WTC11 (cell line): ENCODE measurements around the gene ACOXL.

Source experiments
- FOXP1 ChIP-seq: sonication (generic); formaldehyde crosslinking; IDR thresholded peaks from 2 replicates; pipeline ENCODE4 v1.8.0; 2022; ENCODE audit warnings: missing genetic modification reagents, mild to moderate bottlenecking, moderate library complexity, borderline replicate concordance
- JUN ChIP-seq: sonication (generic); formaldehyde crosslinking; IDR thresholded peaks from 2 replicates; pipeline ENCODE4 v1.8.0; 2023; ENCODE audit warnings: mild to moderate bottlenecking, missing genetic modification reagents
- NFYB ChIP-seq: sonication (generic); formaldehyde crosslinking; conservative IDR thresholded peaks from 2 replicates; pipeline ENCODE4 v1.8.0; 2022; ENCODE audit warnings: low read depth, missing genetic modification reagents
- NR1H2 ChIP-seq: sonication (generic); formaldehyde crosslinking; IDR thresholded peaks from 2 replicates; pipeline ENCODE4 v1.9.0; 2021; ENCODE audit warnings: mild to moderate bottlenecking, moderate library complexity, missing genetic modification reagents
- RORB ChIP-seq: fragments of 250-450 bp; sonication (Bioruptor Pico); IDR thresholded peaks from 2 replicates; pipeline ENCODE4 v1.9.0; 2021; ENCODE audit warnings: mild to moderate bottlenecking
- TCF7 ChIP-seq: sonication (generic); formaldehyde crosslinking; IDR thresholded peaks from 2 replicates; pipeline ENCODE4 v1.8.0; 2022; ENCODE audit warnings: mild to moderate bottlenecking, low read depth, missing genetic modification reagents, moderate library complexity
- TF ChIP-seq, protein P1 (sequence below): fragments of 200-600 bp; IDR thresholded peaks from 2 replicates; pipeline ENCODE4 v1.8.0; 2022; ENCODE audit warnings: antibody characterized with exemption
- TF ChIP-seq, protein P2 (sequence below): sonication (generic); formaldehyde crosslinking; IDR thresholded peaks from 2 replicates; pipeline ENCODE4 v1.8.1; 2023; ENCODE audit warnings: mild to moderate bottlenecking, missing genetic modification reagents, borderline replicate concordance
- TF ChIP-seq, protein P3 (sequence below): sonication (generic); formaldehyde crosslinking; IDR thresholded peaks from 2 replicates; pipeline ENCODE4 v1.8.1; 2022; ENCODE audit warnings: missing genetic modification reagents, borderline replicate concordance
- TF ChIP-seq, protein P4 (sequence below): sonication (generic); formaldehyde crosslinking; conservative IDR thresholded peaks from 2 replicates; pipeline ENCODE4 v1.8.1; 2022; ENCODE audit warnings: mild to moderate bottlenecking, missing genetic modification reagents
- TF ChIP-seq, protein P5 (sequence below): sonication (generic); formaldehyde crosslinking; IDR thresholded peaks from 2 replicates; pipeline ENCODE4 v1.8.0; 2022; ENCODE audit warnings: mild to moderate bottlenecking, missing genetic modification reagents

DNA sequence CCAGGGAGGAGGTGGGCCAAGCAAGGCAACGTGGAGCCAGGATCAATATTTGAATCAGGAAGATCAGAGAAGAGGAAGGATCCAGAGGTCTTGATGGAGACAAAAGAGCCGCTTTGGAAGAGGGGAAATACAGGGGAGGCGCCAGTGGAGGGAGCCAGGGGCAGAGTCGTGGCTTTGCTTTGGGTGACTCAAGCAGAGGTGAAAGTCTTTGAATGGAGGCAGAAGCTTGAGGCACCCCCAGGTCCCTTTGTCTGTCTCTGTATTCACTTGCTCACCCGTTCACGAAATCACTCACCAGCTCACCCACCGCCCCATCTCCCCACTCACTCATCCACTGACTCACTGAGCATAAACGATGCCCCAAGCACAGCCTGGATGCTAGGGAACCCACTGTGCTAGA, 134.1 kb downstream of the ACOXL start:
- TF ChIP-seq, protein P1, sequence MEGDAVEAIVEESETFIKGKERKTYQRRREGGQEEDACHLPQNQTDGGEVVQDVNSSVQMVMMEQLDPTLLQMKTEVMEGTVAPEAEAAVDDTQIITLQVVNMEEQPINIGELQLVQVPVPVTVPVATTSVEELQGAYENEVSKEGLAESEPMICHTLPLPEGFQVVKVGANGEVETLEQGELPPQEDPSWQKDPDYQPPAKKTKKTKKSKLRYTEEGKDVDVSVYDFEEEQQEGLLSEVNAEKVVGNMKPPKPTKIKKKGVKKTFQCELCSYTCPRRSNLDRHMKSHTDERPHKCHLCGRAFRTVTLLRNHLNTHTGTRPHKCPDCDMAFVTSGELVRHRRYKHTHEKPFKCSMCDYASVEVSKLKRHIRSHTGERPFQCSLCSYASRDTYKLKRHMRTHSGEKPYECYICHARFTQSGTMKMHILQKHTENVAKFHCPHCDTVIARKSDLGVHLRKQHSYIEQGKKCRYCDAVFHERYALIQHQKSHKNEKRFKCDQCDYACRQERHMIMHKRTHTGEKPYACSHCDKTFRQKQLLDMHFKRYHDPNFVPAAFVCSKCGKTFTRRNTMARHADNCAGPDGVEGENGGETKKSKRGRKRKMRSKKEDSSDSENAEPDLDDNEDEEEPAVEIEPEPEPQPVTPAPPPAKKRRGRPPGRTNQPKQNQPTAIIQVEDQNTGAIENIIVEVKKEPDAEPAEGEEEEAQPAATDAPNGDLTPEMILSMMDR = no peak
- TF ChIP-seq JUN (CRISPR knock-in tag) = no peak
- TF ChIP-seq TCF7 (CRISPR knock-in tag) = no peak
- TF ChIP-seq NR1H2 (CRISPR knock-in tag) = no peak
- TF ChIP-seq, protein P2, sequence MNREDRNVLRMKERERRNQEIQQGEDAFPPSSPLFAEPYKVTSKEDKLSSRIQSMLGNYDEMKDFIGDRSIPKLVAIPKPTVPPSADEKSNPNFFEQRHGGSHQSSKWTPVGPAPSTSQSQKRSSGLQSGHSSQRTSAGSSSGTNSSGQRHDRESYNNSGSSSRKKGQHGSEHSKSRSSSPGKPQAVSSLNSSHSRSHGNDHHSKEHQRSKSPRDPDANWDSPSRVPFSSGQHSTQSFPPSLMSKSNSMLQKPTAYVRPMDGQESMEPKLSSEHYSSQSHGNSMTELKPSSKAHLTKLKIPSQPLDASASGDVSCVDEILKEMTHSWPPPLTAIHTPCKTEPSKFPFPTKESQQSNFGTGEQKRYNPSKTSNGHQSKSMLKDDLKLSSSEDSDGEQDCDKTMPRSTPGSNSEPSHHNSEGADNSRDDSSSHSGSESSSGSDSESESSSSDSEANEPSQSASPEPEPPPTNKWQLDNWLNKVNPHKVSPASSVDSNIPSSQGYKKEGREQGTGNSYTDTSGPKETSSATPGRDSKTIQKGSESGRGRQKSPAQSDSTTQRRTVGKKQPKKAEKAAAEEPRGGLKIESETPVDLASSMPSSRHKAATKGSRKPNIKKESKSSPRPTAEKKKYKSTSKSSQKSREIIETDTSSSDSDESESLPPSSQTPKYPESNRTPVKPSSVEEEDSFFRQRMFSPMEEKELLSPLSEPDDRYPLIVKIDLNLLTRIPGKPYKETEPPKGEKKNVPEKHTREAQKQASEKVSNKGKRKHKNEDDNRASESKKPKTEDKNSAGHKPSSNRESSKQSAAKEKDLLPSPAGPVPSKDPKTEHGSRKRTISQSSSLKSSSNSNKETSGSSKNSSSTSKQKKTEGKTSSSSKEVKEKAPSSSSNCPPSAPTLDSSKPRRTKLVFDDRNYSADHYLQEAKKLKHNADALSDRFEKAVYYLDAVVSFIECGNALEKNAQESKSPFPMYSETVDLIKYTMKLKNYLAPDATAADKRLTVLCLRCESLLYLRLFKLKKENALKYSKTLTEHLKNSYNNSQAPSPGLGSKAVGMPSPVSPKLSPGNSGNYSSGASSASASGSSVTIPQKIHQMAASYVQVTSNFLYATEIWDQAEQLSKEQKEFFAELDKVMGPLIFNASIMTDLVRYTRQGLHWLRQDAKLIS (CRISPR knock-in tag) = no peak
- TF ChIP-seq, protein P3, sequence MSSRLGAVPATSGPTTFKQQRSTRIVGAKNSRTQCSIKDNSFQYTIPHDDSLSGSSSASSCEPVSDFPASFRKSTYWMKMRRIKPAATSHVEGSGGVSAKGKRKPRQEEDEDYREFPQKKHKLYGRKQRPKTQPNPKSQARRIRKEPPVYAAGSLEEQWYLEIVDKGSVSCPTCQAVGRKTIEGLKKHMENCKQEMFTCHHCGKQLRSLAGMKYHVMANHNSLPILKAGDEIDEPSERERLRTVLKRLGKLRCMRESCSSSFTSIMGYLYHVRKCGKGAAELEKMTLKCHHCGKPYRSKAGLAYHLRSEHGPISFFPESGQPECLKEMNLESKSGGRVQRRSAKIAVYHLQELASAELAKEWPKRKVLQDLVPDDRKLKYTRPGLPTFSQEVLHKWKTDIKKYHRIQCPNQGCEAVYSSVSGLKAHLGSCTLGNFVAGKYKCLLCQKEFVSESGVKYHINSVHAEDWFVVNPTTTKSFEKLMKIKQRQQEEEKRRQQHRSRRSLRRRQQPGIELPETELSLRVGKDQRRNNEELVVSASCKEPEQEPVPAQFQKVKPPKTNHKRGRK = no peak
- TF ChIP-seq RORB = no peak
- TF ChIP-seq, protein P4, sequence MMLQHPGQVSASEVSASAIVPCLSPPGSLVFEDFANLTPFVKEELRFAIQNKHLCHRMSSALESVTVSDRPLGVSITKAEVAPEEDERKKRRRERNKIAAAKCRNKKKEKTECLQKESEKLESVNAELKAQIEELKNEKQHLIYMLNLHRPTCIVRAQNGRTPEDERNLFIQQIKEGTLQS (CRISPR knock-in tag) = no peak
- no peak for TF ChIP-seq NFYB (CRISPR knock-in tag)
- TF ChIP-seq, protein P5, sequence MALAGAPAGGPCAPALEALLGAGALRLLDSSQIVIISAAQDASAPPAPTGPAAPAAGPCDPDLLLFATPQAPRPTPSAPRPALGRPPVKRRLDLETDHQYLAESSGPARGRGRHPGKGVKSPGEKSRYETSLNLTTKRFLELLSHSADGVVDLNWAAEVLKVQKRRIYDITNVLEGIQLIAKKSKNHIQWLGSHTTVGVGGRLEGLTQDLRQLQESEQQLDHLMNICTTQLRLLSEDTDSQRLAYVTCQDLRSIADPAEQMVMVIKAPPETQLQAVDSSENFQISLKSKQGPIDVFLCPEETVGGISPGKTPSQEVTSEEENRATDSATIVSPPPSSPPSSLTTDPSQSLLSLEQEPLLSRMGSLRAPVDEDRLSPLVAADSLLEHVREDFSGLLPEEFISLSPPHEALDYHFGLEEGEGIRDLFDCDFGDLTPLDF (CRISPR knock-in tag) = no peak
- TF ChIP-seq FOXP1 (CRISPR knock-in tag) = no peak
